AG04450 (cell line): ENCODE measurements around the gene SYK. TPM values are rescaled to one million over a fixed set of nuclear protein-coding genes. Genes with fewer than 3 reads are reported as not detected.

Experiments used
- CTCF ChIA-PET: fragments of 300-600, 350-600 bp; formaldehyde crosslinking; extraction: SDS; loops from one replicate; lab custom pipeline; 2022; ENCODE audit warnings: antibody characterized with exemption, inconsistent platforms; lab: Charles Lee
- POLR2A ChIA-PET: fragments of 350-600 bp; formaldehyde crosslinking; extraction: SDS; loops from one replicate; lab custom pipeline; 2021; ENCODE audit warnings: antibody characterized with exemption, inconsistent platforms; lab: Yijun Ruan, JAX
- DNase-seq: peaks from one replicate; pipeline ENCODE4 v3.0.0-alpha.2; 2011; ENCODE audit warnings: low read depth, low spot score
- H3K27ac ChIP-seq: one replicate; pipeline ENCODE4 v1.5.1; 2012; ENCODE audit warnings: low read depth, low read length, control low read depth
- H3K27me3 ChIP-seq: one replicate; pipeline ENCODE4 v1.6.0; 2012; ENCODE audit warnings: low read length; ENCODE audit not compliant: control insufficient read depth, insufficient read depth
- H3K4me3 ChIP-seq: 2 replicates; pipeline ENCODE4 v1.5.1; 2011; ENCODE audit warnings: mild to moderate bottlenecking, low read depth, low read length, control low read depth
- H3K9me3 ChIP-seq: 2 replicates; pipeline ENCODE4 v1.5.1; 2012; ENCODE audit warnings: low read length; ENCODE audit not compliant: control insufficient read depth, insufficient read depth
- polyA plus RNA-seq: library from polyadenylated mRNA; depleted of rRNA; stranded (reverse); fragments of >200 nt; gene quantifications from 2 replicates; pipeline ENCODE4 v1.2.3, GENCODE V29; 2011
- TF ChIP-seq, protein P1 (sequence below): IDR thresholded peaks from 2 replicates; pipeline ENCODE4 v1.5.1; 2011; ENCODE audit warnings: low read depth, low read length, control low read depth, inconsistent platforms

SYK gene
- polyA plus RNA-seq, 1 experiment: not detected

DNA sequence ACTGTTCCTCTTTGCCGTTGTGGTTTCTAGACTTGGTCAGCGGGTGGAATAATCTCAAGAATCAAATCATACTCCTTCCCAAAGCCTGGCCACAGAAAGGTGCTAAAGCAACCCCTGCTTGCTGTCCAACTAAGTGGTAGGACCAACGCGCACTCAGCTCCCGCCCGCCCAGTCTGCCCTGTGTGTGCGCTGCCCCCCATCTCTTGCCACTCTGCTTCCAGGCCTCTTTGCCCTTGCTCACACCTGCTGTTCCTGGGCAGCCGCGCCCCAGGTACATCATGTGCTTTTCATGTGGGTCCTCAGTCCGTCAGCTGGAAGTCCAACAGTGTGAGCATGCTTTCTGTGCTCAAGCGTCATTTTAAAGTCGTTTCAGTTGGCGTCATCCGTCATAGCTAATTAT lies 65.5 kb downstream of the SYK start:
- Histone ChIP-seq H3K27me3 (peaks cover 3% of the 10 kb centered on the region), H3K9me3 (no peaks in the 10 kb centered on the region), H3K4me3 (no peak overlapping the region), H3K27ac (no peak overlapping the region)
- DNase-seq: no peak
- TF ChIP-seq, protein P1, sequence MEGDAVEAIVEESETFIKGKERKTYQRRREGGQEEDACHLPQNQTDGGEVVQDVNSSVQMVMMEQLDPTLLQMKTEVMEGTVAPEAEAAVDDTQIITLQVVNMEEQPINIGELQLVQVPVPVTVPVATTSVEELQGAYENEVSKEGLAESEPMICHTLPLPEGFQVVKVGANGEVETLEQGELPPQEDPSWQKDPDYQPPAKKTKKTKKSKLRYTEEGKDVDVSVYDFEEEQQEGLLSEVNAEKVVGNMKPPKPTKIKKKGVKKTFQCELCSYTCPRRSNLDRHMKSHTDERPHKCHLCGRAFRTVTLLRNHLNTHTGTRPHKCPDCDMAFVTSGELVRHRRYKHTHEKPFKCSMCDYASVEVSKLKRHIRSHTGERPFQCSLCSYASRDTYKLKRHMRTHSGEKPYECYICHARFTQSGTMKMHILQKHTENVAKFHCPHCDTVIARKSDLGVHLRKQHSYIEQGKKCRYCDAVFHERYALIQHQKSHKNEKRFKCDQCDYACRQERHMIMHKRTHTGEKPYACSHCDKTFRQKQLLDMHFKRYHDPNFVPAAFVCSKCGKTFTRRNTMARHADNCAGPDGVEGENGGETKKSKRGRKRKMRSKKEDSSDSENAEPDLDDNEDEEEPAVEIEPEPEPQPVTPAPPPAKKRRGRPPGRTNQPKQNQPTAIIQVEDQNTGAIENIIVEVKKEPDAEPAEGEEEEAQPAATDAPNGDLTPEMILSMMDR: no peak
- POLR2A ChIA-PET: no interaction called here
- CTCF ChIA-PET: no interaction called here

- POLR2A ChIA-PET: no interaction called here
Measured at GRCh38 chr9:90868555-90868954, 66.9 kb downstream of the SYK start.

GRCh38 chr9:90869361-90869760 lies 67.7 kb downstream of the SYK start:
- Histone ChIP-seq H3K4me3 (no peak overlapping the region), H3K9me3 (no peaks in the 10 kb centered on the region), H3K27me3 (peaks cover 7% of the 10 kb centered on the region), H3K27ac (no peak overlapping the region)
- TF ChIP-seq, protein P1: no peak
- ChIA-PET POLR2A (no interaction called here), CTCF (interaction anchor here (0.6 to 3.5 kb wide), 6 partner anchors 10 to 1272 kb away, joined by 3 to 24 read pairs (median 9); no protein-coding TSS in a partner anchor)
- DNase-seq: no peak

More at GRCh38 chr9:90868555-90868954, 66.9 kb downstream of the SYK start:
- CTCF ChIA-PET: interaction anchor here (1.0 to 3.5 kb wide), 4 partner anchors 726 to 1271 kb away, joined by 3 to 24 read pairs (median 14); no protein-coding TSS in a partner anchor
- Histone ChIP-seq H3K27ac (no peak overlapping the region), H3K9me3 (no peaks in the 10 kb centered on the region), H3K4me3 (no peak overlapping the region), H3K27me3 (peaks cover 4% of the 10 kb centered on the region)
- DNase-seq: no peak
- TF ChIP-seq, protein P1: no peak

- peaks cover 7% of the 10 kb centered on the region for H3K27me3 ChIP-seq
- no peaks in the 10 kb centered on the region for H3K9me3 ChIP-seq
- DNase-seq: no peak
- CTCF ChIA-PET: interaction anchor here (0.6 to 4.1 kb wide), 14 partner anchors 8 to 1295 kb away, joined by 3 to 34 read pairs (median 4); no protein-coding TSS in a partner anchor
- no peak overlapping the region for H3K27ac ChIP-seq
- POLR2A ChIA-PET: no interaction called here
- TF ChIP-seq, protein P1: peak; percentile 92
- H3K4me3 ChIP-seq: no peak overlapping the region
Measured at GRCh38 chr9:90870621-90871326, 69.2 kb downstream of the SYK start.

DNA sequence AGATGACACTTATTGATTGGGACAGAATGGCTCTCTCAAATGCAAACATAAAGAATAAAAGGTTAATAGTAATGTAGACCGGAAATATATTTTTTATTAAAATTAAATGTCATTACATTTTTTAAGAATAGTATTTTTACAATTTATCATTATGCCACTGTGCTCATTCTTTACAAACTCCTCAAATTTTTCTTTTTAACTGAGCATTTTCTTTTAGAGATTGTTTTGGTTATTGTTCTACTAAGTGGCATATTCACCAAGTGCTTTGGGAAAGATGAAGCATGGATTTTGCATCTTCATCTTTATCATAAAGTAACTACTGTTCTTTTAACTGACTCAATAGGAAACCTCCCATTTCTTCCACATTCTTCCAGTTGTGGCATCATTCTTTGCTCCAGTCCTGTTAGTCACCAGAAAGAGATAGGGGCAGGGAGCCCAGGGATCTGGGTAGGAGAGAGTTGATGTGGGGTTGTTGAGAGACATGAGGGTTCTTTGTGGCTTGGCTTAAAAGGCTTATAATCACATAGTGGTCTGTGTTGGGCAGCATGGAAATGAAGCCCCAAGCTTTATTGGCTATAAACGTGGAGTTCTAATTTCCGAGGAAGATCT lies 69.8 kb downstream of the SYK start:
- H3K27me3 ChIP-seq: peaks cover 7% of the 10 kb centered on the region
- no peak for DNase-seq
- H3K4me3 ChIP-seq: no peak overlapping the region
- TF ChIP-seq, protein P1: no peak
- H3K27ac ChIP-seq: no peak overlapping the region
- no peaks in the 10 kb centered on the region for H3K9me3 ChIP-seq
- CTCF ChIA-PET: interaction anchor here (1.7 to 4.1 kb wide), 3 partner anchors 729 to 1274 kb away, joined by 4 to 34 read pairs (median 24); no protein-coding TSS in a partner anchor
- POLR2A ChIA-PET: no interaction called here
